HG03439 (cell line): ENCODE data around the gene KCNMB2.
"Not testable (repeated sequence)": the region's sequence is repeated elsewhere in the genome, so short reads cannot be mapped to it uniquely, and the experiment has no call there.

Experiments
- ATAC-seq: cut with Tn5 transposase; IDR thresholded peaks from one replicate; pipeline ENCODE4 v1.9.1; 2021; ENCODE audit warnings: mild to moderate bottlenecking, moderate library complexity; ENCODE audit not compliant: unreplicated experiment

The KCNMB2 gene

DNA sequence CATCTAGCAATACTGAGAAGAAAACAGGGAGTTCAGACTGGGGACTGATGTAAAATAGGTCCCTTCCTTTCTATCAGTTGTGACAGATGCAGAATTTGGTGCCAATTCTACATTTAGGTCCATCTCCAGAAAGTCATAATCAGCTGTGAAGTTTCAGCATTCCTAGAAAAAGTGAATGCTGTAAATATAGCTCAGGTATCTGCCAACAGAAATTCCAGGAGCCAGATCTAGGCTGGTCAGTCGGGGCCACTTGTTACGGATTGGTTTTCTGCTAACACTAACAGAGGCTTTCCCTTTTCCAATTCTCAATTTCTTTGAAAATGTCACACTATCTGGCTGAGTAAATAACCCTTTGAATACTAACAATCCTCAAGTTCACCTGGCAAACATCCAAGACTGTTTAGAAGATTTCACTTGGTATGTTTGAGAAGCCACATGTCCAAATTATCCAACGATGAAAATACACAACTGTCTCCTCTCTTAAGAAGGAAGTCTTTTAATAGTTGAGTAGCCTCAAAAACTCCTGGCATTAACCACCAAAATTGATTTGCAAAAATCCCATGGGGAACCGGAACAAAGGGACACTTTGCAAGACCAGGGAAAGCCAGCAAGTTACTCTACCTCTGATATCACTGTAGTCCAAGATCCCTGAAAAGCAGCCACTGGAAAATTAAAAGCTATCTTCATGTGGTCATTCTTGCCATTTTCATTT is 313.1 kb downstream of the KCNMB2 start:
- no peak for ATAC-seq

DNA sequence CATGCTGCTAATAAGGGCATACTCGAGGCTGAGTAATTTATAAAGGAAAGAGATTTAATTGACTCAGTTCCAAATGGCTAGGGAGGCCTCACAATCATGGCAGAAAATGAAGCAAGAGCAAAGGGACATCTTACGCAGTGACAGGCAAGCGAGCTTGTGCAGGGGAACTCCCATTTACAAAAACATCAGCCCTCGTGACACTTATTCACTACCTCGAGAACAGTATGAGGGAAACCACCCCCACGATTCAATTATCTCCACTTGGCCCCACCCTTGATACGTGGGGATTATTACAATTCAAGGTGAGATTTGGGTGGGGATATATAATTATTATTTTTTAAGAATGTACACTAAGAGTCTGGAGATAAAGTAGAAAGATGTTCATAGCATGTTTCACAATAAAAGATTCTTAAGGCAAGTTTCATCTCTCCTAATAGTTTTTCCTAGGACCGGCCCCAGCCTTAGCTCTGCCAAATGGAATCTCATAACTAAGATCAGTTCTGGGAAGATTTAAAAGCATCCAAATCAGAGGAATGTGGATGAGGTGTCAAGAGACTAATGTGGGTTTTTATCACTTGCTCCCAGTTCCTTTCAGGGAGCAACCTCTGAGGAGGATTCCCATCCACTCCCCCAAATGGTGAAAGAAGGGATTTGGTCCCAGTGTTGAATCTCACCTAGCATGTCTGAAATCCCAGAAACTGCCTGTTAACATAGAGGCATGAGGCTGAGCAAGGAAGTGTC is 314.4 kb downstream of the KCNMB2 start:
- no peak for ATAC-seq

DNA sequence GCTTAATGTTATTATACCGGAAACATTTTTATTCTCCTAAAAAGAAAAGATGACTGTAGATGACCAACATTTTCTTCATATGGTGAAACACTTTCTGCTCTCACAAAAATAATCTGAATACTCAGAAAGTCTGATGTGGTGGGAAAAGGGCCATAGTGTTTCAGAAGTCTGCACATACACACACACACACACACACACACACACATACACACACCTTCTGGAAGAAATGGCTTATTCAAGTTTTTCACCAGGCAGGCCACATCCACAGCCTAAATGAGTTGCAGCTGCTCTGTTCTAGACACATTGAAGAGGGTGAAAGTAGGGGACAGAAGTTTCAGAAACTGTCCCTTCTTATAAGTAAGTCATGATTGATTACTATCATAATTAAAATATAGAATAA is 315.3 kb downstream of the KCNMB2 start:
- ATAC-seq = no peak

DNA sequence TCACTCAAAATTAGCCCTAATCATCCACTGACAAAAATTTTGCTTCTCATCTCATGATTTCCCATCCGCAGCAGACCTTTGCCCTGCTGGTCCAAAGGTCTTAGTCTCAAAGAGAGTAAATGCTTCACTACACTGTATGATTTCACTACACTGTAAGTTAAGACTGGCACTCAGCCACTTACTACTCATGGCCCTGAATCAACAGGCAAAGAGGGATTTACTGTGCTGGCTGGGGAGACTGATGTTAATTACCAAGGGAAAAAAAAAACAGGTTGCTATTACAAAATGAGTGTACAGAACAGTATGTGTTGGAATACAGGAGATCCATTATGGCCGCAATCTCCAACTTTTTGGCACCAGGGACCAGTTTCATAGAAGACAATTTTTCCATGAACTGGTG is 320.6 kb downstream of the KCNMB2 start:
- no peak for ATAC-seq

DNA sequence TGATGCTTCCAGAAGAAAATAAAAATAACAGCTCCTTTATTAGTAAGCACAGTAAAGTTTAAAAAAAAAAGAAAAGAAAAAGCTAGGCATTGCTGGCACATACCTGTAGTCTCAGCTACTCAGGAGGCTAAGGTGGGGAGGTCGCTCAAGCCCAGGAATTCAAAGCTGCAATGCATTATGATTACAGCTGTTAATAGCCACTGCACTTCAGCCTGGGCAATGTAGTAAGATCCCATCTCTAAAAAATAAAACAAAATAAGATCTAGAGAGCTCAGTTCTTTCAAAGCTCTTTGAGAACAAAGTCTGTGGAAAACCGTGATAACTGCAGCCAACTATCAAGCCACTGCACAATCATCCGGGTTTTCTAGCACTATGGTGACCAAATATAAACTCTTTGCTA is 323.1 kb downstream of the KCNMB2 start:
- ATAC-seq = no peak

DNA sequence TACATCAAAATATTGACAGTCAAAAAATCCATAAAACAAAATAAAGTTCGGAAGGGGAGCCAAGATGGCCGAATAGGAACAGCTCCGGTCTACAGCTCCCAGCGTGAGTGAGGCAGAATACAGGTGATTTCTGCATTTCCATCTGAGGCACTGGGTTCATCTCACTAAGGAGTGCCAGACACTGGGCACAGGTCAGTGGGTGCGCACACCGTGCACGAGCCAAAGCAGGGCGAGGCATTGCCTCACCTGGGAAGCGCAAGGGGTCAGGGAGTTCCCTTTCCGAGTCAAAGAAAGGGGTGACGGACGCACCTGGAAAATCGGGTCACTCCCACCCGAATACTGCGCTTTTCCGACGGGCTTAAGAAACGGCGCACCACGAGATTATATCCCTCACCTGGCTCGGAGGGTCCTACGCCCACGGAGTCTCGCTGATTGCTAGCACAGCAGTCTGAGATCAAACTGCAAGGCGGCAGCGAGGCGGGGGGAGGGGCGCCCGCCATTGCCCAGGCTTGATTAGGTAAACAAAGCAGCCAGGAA is 323.7 kb downstream of the KCNMB2 start:
- not testable (repeated sequence) for ATAC-seq

DNA sequence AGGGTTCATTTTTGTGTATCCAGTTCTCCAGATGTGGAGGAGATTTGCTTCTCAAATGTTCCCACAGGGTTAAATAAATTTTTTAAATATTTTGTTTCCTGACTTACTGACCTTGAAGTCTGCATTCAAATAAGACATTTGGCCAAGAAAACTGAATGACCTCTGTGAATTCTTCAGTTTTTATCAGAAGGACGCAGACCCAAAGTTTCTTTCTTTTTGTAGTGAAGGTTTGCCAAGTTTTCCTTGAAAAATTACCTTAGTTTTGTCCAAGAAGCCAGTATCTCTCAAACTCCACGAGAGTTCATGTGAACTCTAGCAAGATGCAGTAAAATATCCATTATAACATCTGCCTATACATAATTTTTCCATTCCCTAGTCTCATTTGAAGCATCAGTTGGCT is 332.4 kb downstream of the KCNMB2 start:
- ATAC-seq = no peak

DNA sequence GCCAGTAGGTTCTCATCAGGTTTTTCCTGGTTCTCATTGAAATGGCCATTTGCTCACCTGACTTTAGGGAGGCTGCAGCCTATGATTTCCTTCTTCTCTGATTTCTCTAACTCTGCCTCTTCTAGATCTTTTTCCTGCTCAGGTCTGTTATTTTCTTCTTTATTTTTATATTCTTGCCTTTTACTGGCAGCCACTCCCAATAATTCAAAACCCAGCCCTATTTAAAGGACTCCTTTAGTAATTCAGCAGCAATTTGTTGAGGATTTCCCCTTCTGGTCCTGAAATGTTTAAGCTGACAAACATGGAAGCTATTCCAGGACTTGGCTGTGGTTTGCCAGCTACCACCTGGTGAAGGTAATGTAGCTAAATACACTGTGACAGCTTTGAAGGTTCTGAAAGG is 333.8 kb downstream of the KCNMB2 start:
- ATAC-seq = no peak

DNA sequence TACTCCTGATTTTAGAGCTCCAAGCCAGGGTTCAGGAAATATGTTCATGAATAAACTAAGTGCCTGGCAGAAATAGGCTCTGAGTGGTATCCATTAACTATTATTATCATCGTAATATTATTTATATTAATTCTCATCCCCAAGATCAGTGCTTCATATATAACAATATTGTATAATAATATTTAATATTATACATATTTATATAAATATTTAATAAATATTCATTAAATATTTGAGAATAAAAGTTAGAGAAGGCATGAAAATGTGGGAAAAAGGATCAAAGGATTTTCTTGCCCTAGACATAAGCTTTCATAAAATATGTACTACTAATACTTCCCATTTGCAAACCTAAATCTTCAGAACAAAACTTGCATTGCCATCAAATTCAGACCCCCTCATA is 338.9 kb downstream of the KCNMB2 start:
- ATAC-seq = no peak

DNA sequence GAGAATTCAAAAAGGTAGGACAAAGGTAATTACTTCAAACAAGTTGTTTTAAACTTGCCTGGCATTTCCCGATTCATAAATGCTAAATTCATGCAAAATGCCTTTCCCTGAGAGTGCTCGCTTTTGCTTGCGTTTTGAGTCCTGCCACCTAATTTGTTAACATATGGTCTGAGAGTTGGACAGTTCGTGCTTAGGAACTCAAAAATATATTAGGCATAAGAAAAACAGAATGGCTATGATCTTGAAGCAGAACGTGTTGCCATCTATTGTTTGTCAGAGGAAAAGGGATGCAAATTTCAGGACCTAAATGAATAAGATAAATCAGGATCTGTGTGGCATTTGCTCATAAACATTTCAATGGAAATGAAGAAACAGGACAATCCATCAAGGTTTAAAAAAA is 339.6 kb downstream of the KCNMB2 start:
- no peak for ATAC-seq

DNA sequence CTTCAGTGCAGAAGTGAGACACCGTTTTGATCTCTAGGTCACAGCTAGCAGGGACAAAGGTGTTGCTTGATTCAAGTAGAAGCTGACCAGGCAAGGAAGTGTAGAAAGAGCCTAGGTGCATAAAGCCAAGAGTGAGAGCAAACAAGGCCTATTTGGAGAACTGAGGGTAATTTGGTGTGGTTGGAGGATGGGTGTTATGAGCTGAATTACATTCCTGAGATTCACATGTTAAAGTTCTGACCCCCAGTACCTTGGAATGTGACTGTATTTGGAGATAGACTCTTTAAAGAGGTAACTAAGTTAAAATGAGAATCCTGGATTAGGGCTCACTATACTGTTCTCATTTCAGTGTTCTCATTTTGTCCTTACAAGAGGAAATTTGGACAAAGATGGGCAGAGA is 344.0 kb downstream of the KCNMB2 start:
- no peak for ATAC-seq
